Measurements from ENCODE around the gene TRABD2B.

TRABD2B gene

DNA sequence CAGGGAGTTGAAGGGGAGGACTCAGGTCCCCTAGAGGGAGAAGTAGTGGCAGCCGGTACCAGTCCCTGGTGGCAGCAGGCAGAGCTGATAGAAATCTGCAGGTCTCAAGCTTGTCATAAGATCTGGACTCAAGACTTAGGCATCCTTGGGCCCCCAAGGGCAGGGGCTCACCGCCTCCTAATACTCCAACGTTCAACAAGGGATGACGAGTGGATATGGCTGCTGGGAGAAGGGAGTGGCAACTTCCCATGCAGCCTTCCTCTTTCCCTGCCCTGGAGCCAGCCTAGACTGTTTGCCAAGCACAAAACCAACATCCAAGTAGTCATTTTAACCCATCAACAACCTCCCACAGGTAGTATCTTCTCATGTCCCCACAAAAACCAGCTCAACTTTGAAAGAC, 6.9 kb downstream of the TRABD2B start:
- Histone ChIP-seq H3K4me2 (no peak overlapping the region), H3K4me3 (no peak overlapping the region), H3K36me3 (no peaks in the 10 kb centered on the region), H3K27me3 (peaks cover 11 to 36% (median 23%) of the 10 kb centered on the region in 11 experiments), H3K9ac (no peak overlapping the region), H4K20me1 (peaks cover 0 to 15% (median 0%) of the 10 kb centered on the region in 11 experiments; a peak in 4 of 22 replicates), H3K4me1 (peaks cover 0 to 16% (median 10%) of the 10 kb centered on the region in 10 experiments; a peak in 13 of 20 replicates), H3K27ac (no peak overlapping the region), H3K9me3 (replicated peaks in 1 of 11) (no peaks in the 10 kb centered on the region)
- TF ChIP-seq Cebpa-rat (IDR thresholded peaks at IDR 0.05) = no peak

DNA sequence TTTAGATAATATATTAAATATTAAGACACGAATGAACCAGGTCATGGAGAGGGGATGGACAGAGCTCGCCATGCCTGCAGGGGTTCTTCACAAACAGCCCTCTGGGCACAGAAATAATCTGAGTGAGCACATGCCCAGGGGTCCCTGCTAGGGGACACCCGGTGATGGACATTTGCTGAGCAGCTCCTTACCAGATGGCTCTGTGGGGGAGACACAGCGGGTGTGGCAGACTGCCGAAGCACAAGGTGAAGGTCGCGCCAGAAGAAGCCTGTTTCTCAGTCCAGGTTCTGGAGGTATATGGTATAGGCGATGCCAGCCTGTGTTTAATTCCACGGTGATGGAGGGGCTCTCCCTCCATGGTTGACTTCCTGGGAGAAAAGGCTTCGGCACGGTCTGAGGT, 9.6 kb downstream of the TRABD2B start:
- Histone ChIP-seq H3K36me3 (no peaks in the 10 kb centered on the region), H3K4me3 (no peak overlapping the region), H3K27me3 (peaks cover 0 to 28% (median 16%) of the 10 kb centered on the region in 11 experiments; a peak in 15 of 22 replicates), H3K27ac (no peak overlapping the region), H3K9me3 (replicated peaks in 1 of 11) (0 out of 22 replicates have a peak, but pooled peaks cover 0 to 4% (median 0%) of the 10 kb centered on the region in 11 experiments), H3K9ac (no peak overlapping the region), H3K4me1 (peaks cover 0 to 36% (median 27%) of the 10 kb centered on the region in 10 experiments; a peak in 15 of 20 replicates), H3K4me2 (no peak overlapping the region), H4K20me1 (no peaks in the 10 kb centered on the region; a peak in 2 of 22 replicates)
- no peak for TF ChIP-seq Cebpa-rat (IDR thresholded peaks at IDR 0.05)

DNA sequence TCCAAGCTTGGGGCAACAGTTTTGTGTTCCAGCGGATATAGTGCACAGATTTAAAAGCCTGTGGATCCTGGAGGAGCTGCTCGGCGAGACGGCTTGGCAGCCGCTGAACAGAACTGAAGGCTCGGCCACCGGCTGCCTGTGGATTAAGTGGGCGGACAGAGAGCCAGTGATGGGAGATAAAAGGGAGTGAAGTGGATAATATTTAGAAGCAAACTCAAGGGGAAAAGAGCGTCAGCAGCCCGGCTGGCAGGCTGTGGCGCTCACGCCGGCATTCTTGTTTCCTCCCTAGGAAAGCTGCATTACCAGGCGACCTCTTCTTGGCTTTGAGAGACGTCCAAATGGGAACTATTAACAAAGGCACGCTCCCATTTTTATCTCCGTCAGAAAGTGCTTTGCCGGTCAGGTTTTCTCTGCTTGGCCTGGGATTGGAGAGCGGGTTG, 10.4 kb downstream of the TRABD2B start:
- Histone ChIP-seq H3K27me3 (peaks cover 0 to 25% (median 16%) of the 10 kb centered on the region in 11 experiments; a peak in 15 of 22 replicates), H3K4me2 (peak overlapping the region in 3 of 11 experiments; percentile 55 to 72 (median 72); a peak in 3 of 22 replicates), H3K36me3 (no peaks in the 10 kb centered on the region), H3K4me3 (no peak overlapping the region), H3K4me1 (peaks cover 0 to 36% (median 27%) of the 10 kb centered on the region in 10 experiments; a peak in 15 of 20 replicates), H3K9ac (no peak overlapping the region), H3K9me3 (replicated peaks in 1 of 11) (0 out of 22 replicates have a peak, but pooled peaks cover 0 to 4% (median 0%) of the 10 kb centered on the region in 11 experiments), H3K27ac (no peak overlapping the region), H4K20me1 (no peaks in the 10 kb centered on the region)
- no peak for TF ChIP-seq Cebpa-rat (IDR thresholded peaks at IDR 0.05)

DNA sequence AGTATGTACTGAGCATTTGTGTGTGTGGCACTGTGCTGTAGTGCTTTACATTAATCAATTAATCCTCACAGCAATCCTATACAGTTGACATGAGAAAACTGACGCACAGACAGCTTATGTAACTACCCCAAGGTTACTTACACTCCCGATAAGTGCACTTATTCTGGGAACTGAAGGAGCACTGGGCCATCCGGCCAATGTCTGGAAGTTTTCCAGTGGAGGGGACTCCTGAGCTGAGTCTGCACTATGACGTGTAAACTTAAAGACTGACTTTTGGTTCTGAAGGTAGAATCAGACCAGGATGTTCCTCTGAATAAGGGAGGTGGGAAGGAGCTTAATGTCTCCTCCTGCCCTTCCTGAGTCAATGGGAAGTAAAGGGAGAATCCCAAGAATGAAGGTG, 12.2 kb downstream of the TRABD2B start:
- H3K4me3 ChIP-seq = no peak overlapping the region
- peaks cover 0 to 4% (median 0%) of the 10 kb centered on the region in 11 experiments; a peak in 1 of 22 replicates for H3K9me3 ChIP-seq (replicated peaks in 1 of 11)
- H3K4me1 ChIP-seq = peaks cover 0 to 36% (median 27%) of the 10 kb centered on the region in 10 experiments; a peak in 15 of 20 replicates
- no peak overlapping the region; a peak in 1 of 22 replicates for H3K9ac ChIP-seq
- no peak for TF ChIP-seq Cebpa-rat (IDR thresholded peaks at IDR 0.05)
- peak overlapping the region in 9 of 11 experiments; percentile 55 to 81 (median 75); a peak in 17 of 22 replicates for H3K4me2 ChIP-seq
- no peaks in the 10 kb centered on the region for H4K20me1 ChIP-seq
- H3K27ac ChIP-seq = no peak overlapping the region
- peaks cover 0 to 25% (median 16%) of the 10 kb centered on the region in 11 experiments; a peak in 15 of 22 replicates for H3K27me3 ChIP-seq
- no peaks in the 10 kb centered on the region for H3K36me3 ChIP-seq

DNA sequence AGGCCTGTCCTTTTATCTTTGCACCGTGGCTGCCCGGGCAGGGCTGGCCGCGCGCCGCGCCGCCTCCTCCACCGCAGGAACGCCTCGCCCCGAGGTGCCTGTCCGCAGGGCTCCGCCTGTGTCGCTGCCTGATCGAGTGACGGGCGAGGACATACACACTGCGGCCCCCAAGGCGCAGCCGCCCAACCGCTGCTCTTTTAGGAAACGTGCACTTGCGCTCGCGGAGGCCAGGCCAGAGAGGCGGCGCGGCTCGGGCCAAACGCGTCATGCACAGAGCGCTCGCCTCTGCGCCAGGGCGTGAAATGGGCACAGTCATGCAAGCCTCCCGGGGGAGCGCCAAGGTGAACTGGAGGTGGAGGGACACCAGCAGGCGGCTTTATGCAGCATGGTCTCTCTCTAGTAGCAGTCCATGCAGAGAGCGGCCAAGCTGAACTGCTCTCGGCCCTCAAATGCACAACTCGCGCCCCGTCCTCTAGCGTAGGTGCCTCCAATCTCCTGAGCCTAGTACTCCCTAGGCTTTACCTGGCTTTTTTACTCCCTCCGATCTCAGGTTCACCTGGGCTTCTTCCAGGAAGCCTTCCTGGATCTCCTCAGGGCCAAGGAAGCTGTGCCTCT, 12.9 kb downstream of the TRABD2B start:
- Histone ChIP-seq H4K20me1 (no peaks in the 10 kb centered on the region), H3K4me1 (peaks cover 0 to 36% (median 27%) of the 10 kb centered on the region in 10 experiments; a peak in 15 of 20 replicates), H3K4me2 (peak overlapping the region; percentile 55 to 81 (median 72)), H3K9ac (peak overlapping the region in 2 of 11 experiments; percentile 11 to 38; a peak in 2 of 22 replicates), H3K36me3 (no peaks in the 10 kb centered on the region), H3K27ac (no peak overlapping the region), H3K9me3 (replicated peaks in 1 of 11) (peaks cover 0 to 4% (median 0%) of the 10 kb centered on the region in 11 experiments; a peak in 1 of 22 replicates), H3K4me3 (peak overlapping the region in 6 of 10 experiments; percentile 13 to 52 (median 32); a peak in 9 of 20 replicates), H3K27me3 (peaks cover 0 to 25% (median 16%) of the 10 kb centered on the region in 11 experiments; a peak in 15 of 22 replicates)
- TF ChIP-seq Cebpa-rat (IDR thresholded peaks at IDR 0.05) = no peak

DNA sequence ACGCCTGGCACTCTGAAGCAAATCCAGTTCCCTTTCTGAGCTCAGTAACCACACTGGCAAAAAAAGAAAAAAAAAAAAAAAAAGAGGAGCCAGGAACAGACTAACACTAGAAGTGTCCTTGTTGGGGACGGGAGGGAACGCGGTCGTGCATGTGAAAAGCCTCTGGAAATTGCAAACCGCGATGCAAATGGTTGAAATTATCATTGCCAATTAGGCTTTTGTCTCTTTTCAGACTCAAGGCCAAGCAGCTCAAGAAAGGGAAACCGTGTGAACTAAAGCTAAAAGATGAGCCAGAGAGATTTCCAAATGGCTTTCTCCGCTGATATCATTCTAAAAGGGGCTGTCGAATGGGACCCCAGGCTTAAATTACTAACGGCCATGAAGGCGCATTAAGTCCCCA, 13.5 kb downstream of the TRABD2B start:
- Histone ChIP-seq H3K4me2 (peak overlapping the region; percentile 55 to 81 (median 72); a peak in 20 of 22 replicates), H3K4me1 (peaks cover 0 to 36% (median 27%) of the 10 kb centered on the region in 10 experiments; a peak in 15 of 20 replicates), H3K4me3 (peak overlapping the region in 2 of 10 experiments; percentile 31 to 38; a peak in 3 of 20 replicates), H3K27ac (no peak overlapping the region), H3K36me3 (no peaks in the 10 kb centered on the region), H4K20me1 (no peaks in the 10 kb centered on the region), H3K9ac (peak overlapping the region in 1 of 11 experiments; percentile 38; a peak in 1 of 22 replicates), H3K9me3 (replicated peaks in 1 of 11) (peaks cover 0 to 4% (median 0%) of the 10 kb centered on the region in 11 experiments; a peak in 1 of 22 replicates), H3K27me3 (peaks cover 0 to 25% (median 16%) of the 10 kb centered on the region in 11 experiments; a peak in 15 of 22 replicates)
- TF ChIP-seq Cebpa-rat (IDR thresholded peaks at IDR 0.05) = no peak

DNA sequence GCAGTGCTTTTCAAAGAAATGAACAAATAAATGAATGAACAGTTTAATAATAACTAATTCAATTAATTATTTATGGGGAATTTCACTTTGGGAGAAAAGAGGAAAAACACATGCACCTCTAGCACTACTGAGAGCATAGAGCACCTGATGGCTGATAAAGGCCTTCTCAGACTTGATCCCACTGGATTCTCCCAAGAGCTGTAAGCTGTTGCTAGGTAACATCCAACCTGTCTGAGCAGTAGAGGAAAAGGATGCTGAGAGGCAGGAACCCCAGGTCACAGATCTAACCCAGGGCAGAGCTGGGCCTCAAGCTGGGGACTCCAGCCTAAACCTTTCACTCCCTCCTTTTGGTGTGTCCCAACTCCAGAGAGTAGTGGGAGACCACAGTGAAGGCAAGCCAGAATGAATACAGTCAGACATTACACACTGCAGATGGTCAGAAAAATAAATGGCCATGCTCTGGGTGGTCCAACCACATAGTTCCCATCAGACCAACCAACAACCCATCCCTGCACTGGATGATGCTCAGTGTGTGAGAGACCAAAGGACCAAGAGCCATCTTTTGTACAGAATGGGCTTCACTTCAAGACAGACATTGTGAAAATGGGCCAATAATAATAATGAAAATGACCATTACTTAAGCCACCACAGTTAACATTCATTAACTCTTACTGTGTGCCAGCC, 15.4 kb downstream of the TRABD2B start:
- Histone ChIP-seq H3K4me2 (no peak overlapping the region), H3K9me3 (replicated peaks in 1 of 11) (peaks cover 0 to 4% (median 0%) of the 10 kb centered on the region in 11 experiments; a peak in 1 of 22 replicates), H3K27ac (no peak overlapping the region), H3K9ac (no peak overlapping the region), H3K27me3 (peaks cover 0 to 25% (median 16%) of the 10 kb centered on the region in 11 experiments; a peak in 15 of 22 replicates), H3K4me1 (peaks cover 0 to 35% (median 27%) of the 10 kb centered on the region in 10 experiments; a peak in 15 of 20 replicates), H4K20me1 (no peaks in the 10 kb centered on the region), H3K4me3 (no peak overlapping the region), H3K36me3 (no peaks in the 10 kb centered on the region)
- no peak for TF ChIP-seq Cebpa-rat (IDR thresholded peaks at IDR 0.05)

DNA sequence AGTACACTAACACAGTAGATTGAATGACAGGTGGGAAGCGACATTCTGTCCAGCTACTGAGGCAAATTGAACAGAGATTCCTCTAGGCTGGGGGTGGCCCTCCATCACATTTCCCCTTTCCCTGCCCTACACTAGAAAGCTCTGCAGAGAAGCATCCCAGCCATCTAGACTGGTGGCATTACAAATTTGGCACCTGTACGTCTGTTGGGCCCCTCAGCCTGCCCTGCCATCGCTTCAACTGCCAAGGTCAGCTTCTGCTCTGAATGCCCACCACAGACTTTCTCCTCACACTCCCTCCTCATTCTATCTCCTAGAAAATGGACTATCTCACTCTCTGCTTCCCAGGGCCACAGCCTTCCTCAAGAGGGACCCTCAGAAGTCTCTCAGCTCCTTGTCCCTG, 16.7 kb downstream of the TRABD2B start:
- Histone ChIP-seq H3K4me3 (no peak overlapping the region), H3K27me3 (peaks cover 0 to 24% (median 16%) of the 10 kb centered on the region in 11 experiments; a peak in 15 of 22 replicates), H3K36me3 (no peaks in the 10 kb centered on the region), H3K27ac (no peak overlapping the region), H3K9ac (no peak overlapping the region), H3K9me3 (replicated peaks in 1 of 11) (peaks cover 0 to 4% (median 0%) of the 10 kb centered on the region in 11 experiments; a peak in 1 of 22 replicates), H3K4me1 (peaks cover 0 to 22% (median 19%) of the 10 kb centered on the region in 10 experiments; a peak in 15 of 20 replicates), H4K20me1 (no peaks in the 10 kb centered on the region), H3K4me2 (no peak overlapping the region)
- no peak for TF ChIP-seq Cebpa-rat (IDR thresholded peaks at IDR 0.05)
